Right renal cortex interstitium (tissue), 3 donors: Measurements from ENCODE around the gene MGLL. TPM values are rescaled to one million over a fixed set of nuclear protein-coding genes. Genes with fewer than 3 reads are reported as not detected.

Experiments
- DNase-seq, 3 donors: peaks; one replicate each; pipeline ENCODE4 v3.0.0-alpha.2; 2013; ENCODE audit warnings: low read depth in 3 of 3, low spot score in 2 of 3
- polyA plus RNA-seq, 3 donors: library from polyadenylated mRNA; unstranded; fragments of 120-200 nt; gene quantifications; one replicate each; pipeline ENCODE4 v1.2.1, GENCODE V29; 2013; ENCODE audit not compliant: insufficient read length in 3 of 3

Gene MGLL
- polyA plus RNA-seq, 3 donors, result 21.8 to 24.9 (median 23.0) TPM

GRCh38 chr3:127791221-127791913 is 30.9 kb downstream of the MGLL start:
- DNase-seq, result no peak

DNA sequence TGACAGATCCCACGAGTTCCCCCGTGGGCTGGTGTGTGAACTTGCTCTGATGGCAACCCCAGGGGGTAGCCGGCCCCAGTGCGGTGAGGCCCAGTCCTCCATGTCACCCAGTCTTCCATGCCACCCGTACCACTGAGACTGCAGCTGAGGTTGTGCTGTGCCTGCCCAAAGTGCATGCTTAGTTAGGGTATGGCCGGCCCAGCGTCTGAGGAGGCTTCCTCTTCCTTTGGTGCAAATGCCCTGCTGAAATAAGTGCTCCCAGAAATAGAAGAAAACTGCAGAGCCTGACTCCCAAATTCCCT is 31.5 kb downstream of the MGLL start:
- no peak for DNase-seq

DNA sequence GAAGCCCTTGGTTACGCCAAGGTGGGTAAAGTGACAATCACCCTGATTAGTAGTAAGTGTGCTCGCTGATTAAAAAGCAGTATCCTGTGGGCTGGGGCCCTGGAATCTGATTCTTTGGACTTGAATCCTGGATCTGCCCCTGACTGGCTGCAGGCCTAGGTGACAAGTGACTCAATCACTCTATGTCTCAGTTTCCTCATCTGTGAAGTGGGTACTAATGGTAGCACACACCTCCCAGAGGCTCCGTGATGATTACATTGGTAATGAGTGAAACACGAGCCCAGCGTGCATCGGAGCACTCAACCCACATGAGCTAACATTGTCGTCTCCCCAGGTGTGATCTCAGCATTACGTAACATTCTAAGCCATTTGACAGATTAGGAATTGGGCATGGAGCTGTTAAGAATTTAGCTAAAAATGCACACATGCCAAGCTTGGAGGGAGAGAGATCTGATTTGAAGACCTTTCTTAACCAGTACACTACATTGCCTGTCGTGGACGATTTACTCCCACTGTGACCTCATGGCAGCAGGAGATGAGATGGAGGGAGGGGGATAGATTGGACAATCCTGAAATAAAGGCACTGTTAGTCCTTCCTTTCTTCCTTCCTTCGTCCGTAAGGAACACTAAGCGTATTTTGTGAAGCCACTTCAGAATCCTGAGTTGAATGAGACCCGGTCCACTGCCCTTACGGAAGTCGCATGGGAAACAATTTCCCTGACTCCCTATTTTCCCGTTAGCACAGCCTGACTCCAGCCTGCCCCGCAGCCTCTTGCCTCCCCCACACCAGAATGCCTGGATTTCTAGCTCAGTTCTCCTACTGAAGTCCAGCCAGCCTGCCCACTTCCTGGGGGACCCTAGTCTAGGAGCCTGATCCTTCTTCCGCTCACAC is 32.1 kb downstream of the MGLL start:
- no peak for DNase-seq

- no peak for DNase-seq
Measured at GRCh38 chr3:127789051-127789450, 33.3 kb downstream of the MGLL start.

DNA sequence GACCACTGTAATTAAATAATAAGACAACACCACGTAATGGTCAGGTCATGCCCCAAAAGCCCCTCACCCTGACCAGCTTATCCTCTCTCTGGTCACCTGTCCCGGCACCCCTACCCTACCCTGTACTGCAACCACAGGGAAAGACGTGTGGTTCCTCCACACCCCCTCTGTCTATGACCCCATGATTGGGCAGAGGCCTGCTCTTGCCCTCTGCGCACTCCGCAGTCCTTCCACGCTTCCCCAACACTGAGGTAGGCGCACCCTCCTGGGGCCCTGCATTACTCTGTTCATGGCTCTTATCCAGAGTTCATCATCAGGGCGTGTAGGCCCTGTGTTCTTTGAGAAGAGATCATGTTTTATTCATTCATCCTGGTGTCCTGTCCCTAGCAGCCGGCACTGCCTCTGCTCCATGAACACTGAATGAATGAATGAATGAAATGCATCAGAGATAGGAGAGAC is 33.8 kb downstream of the MGLL start:
- no peak for DNase-seq

DNA sequence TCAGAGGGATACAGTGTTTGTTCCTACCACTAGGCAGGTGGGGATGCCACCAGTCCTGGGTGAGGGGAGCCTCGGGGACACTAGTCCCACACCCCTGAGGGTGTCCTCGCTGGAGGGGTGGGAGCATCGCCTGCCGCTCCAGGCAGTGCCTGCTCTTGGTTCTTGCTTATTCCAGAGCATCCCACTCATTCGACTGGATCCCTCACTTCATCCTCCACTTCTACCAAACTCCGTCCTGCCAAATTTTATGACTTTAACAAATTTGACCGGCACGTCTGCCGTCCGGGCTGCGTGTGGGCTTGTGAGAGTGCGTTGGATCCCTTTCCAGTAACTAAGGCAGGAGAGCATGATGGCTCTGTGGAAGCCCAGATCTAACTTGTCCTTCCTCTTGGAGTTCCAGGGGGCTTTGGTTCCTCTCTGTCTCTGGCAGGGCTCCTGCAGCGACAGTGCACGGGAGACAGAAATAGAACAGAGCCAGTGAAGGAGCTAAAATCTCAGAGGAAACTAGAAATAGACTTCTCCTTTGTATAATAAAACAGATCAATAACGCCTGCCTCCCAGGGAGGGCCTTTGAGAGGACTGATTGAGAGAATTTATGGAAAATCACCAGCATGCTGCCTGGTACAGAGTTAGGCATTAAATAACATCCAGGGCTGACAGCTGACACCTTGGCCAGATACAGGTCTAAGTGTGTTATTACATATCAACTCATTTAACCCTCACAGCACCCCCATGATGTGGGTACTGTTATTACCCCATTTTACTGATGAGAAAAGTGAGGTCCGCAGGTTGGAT is 34.5 kb downstream of the MGLL start:
- no peak for DNase-seq

DNA sequence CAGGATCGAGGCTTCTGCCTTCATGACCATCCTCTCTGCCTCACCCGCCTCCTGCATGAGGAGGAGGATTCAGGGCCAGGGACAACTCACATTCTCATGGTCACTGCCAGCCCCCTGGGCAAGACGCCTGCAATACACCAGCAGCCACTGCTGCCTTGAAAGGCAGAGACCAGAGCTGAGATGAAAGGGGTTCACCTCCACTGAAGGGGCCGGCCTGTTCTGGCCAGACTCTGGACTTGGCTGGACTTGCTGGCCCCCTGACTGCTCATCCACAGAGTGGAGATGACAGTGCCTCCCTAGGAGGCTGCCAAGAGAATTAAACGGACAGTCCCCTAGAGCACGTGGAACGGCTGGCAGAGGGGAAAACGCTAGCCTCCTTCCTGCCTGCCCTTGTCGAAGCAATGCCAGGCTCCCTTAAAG is 35.2 kb downstream of the MGLL start:
- DNase-seq, result no peak

GRCh38 chr3:127786353-127787070 is 35.8 kb downstream of the MGLL start:
- DNase-seq, result no peak

- no peak for DNase-seq
Measured at GRCh38 chr3:127785711-127786265, 36.5 kb downstream of the MGLL start.

DNA sequence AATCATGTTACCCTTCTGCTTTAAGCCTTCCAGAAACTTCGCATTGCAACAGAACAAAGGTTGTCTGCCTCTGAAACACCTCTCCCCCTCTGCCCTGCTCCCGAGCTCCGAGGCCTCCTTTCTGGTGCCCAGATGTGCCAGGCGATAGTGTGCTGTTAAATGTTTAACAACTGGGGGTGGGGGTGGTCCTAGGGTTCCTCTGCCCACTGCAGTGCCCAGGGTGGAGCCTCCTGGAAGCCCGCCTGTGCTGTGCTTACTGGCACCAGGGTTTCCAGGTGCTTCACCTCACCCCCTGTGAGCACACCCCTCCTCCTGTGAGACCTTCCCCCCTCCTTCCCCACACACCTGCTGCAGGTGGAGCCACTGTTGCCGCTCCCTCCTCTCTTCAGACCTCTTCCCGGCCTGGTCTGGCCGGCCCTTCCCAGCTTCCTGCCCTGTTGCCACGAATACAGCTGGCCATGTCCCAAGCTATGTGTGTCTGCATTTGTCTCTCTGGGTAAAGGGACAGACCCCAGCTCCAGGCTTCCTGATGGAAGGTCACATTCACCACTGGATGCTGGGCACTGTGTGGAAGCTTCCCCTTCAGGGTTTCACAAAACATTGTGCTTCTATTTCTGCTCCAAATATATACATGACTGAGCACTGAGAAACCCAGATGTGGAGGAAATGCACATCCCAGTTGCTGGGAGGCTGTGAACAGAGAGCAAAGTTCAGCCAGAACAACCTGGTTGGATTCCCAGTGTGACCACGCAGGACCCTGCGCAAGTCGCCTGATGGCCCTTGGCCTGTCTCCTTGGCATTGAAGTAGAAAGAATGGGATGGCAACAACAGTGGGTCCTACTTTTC is 37.2 kb downstream of the MGLL start:
- no peak for DNase-seq

DNA sequence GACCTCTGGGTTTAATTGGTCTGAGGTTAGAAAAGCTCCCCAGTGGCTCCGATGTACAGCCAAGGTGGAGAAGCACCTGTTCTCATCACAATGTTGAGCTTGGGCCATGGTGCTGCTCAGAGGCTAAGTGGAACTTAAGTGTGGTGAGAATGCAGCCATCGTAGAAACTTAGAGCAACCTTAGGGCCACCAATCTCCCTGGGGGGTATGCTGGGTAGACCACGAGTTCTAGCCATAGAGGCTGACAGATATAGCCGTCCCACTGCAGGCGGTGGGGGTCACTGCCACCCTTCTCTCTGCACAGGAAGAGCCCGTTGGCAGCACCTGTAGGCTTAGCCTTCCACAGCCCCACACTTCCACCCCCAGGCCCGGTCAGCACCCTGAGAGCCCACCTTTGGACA is 38.0 kb downstream of the MGLL start:
- no peak for DNase-seq

- DNase-seq, result no peak
Measured at GRCh38 chr3:127783642-127784160, 38.6 kb downstream of the MGLL start.

DNA sequence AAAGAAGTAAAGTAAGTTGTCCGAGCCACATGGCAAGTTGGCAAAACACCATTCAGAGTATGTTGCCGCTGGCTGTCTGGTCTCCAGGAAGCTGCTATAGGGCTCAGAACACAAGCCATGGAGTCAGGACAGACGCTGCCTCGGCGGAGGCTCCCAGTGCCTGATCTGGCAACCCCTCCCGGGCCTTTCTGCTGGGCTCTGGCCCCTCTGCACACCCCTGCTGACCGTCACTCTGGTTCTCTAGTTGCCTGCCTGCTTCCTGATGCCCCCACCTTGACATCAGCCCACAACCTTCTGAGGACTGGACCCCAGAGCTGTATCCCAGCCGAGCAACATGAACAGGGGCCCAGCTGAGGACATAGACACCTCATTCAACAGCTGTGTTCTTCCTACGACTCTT is 39.1 kb downstream of the MGLL start:
- DNase-seq, result no peak

GRCh38 chr3:127781411-127782001 is 40.8 kb downstream of the MGLL start:
- DNase-seq, result no peak

DNA sequence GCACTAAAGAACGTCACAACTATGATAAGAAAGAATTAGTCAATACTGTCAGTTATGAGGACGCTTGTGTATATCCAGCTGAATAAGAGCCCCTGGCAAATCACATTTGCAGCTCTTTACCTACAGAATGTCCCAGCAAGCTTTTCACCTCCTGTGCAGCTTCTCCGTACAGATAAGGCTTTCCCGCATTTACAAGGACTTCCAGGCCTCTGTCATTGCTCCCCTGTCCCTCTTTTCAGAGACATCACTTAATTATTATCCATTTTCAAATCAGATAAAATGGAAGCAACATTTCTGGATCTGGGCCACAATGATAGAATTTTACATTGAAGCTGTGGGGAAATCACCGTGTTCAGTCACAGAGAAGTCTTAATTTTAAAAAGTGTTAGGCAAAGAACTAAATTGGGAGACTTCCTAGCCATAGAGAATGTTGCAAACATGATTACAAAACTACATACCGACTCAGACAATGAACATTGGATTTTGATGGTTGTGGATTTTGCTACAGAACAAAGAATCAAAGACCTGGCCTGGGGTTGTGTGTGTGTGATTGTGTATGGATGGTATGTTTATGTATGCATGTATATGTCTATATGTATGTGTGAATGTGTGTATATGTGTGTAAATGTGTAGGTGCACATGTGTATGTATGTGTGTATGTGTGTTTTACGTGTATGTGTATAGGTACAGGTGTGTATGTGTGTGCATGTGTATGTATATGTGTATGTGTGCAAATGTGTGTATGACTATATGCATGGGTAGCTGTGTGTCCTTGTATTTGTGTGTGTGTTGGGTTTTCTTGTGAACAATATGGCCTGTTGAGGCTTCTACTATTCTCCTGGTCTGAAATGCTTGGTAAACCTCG is 41.5 kb downstream of the MGLL start:
- DNase-seq, result no peak

DNA sequence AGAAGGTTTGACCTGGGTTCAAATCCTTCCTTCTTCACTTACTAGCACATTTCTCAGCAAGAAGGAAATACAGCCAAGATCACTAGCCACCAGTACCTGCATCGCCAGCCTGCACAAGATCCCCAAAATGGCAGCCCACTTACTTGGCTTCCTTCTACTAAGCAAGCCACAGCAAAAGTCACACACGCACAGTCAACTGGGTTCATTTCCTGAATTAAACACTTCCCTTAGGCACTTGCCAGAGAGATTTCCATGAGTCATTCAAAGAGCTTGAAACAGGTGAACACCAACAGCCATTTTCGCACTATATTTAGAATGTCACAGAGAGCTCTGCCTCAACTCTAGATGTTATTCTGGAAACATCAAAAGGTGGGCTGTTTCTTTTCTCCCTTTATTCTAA is 42.6 kb downstream of the MGLL start:
- DNase-seq, result no peak

GRCh38 chr3:127777921-127778656 is 44.2 kb downstream of the MGLL start:
- no peak for DNase-seq
